Myocyte (in vitro differentiated cells): ENCODE results near the gene KRTAP1-4. TPM values are rescaled to one million over a fixed set of nuclear protein-coding genes. Genes with fewer than 3 reads are reported as not detected.
"Not testable (repeated sequence)": the region's sequence is repeated elsewhere in the genome, so short reads cannot be mapped to it uniquely, and the experiment has no call there.

Source experiments
- DNase-seq: peaks from one replicate; pipeline ENCODE4 v3.0.0-alpha.2; 2012; ENCODE audit warnings: low read depth
- polyA plus RNA-seq: library from polyadenylated mRNA; unstranded; fragments of >200 nt; gene quantifications from one replicate; pipeline ENCODE4 v1.2.1, GENCODE V29; 2012; ENCODE audit warnings: missing spikeins
- total RNA-seq: library from RNA; depleted of rRNA; stranded (reverse); fragments of >200 nt; gene quantifications from 2 replicates; pipeline ENCODE4 v1.2.3, GENCODE V29; 2014

KRTAP1-4 gene, protein sequence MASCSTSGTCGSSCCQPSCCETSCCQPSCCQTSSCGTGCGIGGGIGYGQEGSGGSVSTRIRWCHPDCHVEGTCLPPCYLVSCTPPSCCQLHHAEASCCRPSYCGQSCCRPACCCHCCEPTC
- not detected in 2 replicates for total RNA-seq
- not detected for polyA plus RNA-seq

DNA sequence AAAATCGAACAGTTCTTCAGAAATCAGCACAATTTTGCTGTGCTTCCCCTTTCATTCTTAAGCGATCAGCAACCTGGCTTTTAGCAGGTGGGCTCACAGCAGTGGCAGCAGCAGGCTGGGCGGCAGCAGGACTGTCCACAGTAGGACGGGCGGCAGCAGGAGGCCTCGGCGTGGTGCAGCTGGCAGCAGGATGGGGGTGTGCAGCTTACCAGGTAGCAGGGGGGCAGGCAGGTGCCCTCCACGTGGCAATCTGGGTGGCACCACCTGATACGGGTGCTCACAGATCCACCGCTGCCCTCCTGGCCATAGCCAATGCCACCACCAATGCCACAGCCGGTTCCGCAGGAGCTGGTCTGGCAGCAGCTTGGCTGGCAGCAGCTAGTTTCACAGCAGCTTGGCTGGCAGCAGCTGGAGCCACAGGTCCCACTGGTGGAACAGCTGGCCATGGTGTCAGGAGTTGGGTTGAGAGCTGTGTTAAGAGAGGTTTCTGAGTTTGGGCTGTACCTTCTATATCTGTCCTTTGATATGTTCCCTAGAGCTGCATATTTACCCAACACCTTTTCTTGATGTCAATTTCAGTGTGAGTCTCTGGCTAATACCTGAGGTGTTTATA, at the start of gene KRTAP1-4:
Gene KRTAP1-4 (minus strand): TSS at position 563 of the 613 bp plus-strand sequence. CDS start 117 bp downstream, at position 446.
- DNase-seq, result no peak

DNA sequence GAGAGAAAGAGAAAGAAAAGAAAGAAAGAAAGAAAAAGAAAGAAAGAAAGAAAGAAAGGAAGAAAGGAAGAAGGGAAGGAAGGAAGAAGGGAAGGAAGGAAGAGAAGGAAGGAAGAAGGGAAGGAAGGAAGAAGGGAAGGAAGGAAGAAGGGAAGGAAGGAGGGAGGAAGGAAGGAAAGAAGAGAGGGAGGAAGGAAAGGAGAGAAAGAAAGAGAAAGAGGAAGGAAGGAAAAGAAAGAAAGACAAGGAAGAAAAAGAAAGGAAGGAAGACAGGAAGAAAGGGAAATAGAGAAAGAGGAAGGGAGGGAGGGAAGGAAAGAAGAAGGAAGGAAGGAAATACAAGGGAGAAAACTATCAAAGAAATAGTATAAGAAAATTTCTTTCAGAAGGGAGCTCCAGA, 46.8 kb upstream of the KRTAP1-4 start:
- no peak for DNase-seq

DNA sequence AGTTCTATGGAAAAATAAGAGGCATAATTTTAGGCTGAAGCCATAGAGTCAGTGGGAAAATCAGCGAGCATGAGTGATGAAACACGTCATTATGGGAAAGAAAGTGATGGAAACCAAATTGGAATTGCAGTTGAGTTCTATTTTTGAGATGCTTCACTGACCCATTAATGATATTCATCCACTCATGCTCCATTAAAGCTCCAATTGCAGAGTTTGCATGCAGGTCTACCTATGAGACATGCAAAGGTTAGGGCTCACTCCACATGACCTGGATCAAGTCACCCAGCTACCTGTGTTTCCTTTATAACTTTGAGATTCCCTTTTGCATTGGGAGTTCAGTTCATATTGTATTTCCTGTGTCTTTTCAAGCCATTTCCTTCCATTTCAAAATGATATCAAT, 43.7 kb upstream of the KRTAP1-4 start:
- DNase-seq, result no peak

DNA sequence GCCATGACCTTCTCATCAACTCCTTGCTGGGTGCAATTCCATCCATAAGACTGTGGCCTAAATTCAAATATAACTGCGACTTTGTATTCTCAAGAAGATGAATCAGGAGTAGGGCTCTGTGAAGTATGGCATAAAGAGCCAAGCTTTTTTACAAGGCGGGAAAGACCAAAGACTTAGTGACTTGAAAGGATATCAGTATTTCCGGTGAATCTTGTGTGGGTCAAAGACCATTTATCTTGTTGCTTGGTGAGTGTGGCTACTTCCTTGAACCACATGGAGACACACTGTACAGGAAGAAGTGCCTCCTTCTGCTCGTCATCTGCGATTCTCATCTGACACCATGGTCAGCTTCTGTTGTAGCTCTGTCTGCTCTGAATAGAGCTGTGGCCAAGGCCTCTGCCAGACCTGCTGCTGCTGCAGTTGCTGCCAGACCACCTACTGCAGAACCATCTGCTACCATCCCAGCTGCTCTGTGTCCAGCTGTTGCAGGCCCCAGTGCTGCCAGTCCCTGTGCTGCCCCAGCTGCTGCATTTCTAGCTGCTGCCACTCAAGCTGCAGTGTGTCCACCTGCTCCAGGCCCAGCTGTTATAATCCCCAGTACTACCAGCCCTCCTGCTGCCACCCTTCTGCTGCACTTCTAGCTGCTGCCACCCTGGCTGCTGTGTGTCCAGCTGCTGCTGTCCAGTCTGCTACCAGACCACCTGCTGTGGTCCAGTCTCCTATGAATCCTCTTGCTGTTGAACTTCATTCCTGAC, 41.8 kb upstream of the KRTAP1-4 start:
- peak; percentile 94 for DNase-seq

DNA sequence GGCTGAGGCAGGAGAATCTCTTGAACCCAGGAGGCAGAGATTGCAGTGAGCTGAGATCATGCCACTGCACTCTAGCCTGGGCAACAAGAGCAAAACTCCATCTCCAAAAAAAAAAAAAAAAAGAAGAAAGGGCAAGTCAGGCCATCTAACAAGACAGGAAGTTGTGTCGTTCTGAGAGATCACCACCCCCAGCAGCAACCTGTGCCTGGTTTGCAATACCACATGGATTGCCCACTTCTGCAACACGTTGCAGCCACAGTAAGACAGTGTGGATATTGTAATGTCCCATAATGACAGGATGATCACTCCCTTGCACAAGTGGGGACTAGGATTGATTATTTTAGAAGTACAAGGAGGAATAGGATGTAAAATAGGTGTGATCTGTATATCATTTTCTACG, 39.0 kb upstream of the KRTAP1-4 start:
- no peak for DNase-seq

DNA sequence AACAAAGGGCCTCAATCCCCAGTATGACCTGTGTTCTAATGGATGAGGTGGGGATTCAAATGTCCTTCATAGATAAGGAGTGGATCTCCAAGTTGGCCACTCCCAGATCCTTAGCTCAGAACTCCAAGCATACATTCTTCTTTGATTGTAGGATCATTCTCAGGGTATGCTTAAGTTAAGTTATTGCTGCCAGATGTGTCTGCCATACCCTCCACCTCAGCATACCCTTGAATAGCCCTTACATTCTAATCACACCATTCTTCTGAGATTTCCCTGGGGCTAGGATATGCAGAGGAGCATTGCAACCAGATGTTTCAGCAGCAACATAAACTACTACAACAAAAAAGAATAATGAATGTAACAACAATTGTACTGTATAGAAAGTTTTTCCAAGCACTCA, 37.3 kb upstream of the KRTAP1-4 start:
- DNase-seq, result no peak

DNA sequence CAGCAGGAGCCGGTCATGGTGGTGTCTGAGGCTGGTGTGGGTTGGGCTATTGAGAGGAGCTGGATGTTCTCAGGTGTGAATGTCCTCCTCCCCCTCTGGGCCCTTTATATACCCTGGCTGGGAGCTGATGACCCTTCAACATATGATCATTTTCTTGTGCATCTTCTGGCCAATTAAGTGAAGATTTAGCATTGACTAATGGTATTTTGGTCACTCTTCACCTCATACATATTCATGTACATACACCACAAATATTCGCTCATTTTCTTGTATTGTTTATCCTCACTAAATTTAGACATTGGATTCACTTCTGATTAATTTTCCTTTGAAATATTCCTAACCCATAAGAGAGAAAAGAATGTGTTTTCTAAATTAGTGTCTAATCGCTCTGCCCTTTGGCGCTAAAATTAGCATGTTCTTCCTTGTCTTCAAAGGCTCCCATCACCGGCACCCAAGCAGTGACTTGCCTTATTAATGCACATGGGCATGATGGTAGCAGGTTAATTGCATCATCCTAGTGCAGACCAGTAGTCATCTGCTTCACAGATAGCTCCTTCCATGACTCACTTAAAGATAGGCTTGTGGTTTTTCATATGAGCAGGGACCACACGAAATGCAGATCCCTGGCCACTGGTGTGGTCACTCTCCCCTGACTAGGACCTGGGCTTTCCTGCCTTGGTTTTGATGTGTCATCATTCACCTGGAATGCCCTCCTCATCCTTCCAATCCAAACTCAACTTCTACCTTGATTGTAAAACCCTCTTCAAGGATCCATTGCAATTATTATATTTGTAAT, 36.0 kb upstream of the KRTAP1-4 start, which contains the start of gene KRTAP2-4:
Gene KRTAP2-4 (minus strand): TSS at position 51 of the 796 bp plus-strand sequence. CDS start 34 bp downstream, at position 17.
- peak; percentile 83 for DNase-seq

DNA sequence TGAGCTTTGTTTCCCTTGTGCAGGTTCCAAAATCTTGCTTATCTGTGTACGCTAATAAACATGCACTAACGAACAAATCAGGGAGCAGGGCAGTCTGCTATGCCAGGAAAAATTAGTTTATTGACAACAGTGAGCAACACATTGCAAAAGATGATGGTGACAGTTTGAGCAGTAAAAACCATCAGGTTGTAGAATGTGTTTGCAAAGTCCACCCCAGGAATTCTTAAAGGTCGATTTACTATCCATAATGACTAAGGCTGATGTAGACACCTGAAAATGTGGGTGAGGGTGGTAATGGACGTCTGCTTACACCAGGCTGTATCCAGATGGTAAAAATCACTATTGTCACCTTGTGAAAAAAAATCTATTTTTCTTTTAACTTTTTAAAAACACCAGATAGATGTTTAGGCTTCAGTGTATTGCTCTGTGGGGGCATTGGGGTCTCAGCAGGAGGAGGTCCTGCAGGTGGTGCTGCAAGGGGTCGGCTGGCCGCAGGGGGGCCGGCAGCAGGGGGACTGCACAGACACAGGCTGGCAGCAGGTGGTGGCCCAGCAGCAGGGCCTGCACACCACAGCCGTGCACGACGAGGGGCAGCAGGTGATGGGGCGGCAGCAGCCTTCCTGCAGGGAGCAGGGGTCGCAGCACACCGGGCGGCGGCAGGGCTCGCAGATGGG, 35.2 kb upstream of the KRTAP1-4 start:
- not testable (repeated sequence) for DNase-seq

DNA sequence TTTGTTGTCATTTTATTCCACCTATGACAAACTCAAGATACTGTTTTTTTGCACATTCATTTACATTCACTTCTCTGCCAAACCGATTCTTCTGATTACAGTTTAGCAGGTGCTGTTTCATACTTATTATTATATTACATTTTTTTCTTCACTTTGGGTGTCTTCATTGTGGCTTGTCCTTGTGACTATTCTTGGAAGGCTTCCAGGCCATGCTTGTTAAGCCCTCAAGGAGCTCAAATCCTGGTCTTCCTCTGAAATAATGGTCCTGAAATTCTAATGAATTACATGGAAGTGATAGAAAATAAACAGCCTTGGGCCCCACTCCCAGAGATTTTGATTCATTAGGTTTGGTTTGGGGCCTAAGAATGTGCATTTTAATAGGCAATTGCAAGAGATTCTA, 34.3 kb upstream of the KRTAP1-4 start:
- DNase-seq, result peak; percentile 26

DNA sequence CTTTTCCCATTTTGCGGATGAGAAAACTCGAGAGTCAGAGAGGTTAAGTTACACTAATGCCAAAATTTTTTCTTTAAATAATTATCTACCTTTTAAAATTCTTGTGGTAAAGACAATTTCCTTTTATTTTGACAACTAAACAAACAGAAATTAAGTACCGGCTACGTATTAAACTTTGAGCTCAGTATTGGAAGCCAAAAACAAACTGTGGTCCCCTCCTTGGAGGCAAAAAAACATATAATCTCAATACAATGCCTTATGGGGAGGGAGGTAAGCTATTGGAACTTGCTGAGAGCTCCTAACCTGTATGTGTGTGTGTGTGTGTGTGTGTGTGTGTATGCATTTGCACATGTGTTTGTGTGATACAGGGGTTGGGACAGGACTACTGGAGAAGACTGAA, 33.5 kb upstream of the KRTAP1-4 start:
- DNase-seq, result no peak

DNA sequence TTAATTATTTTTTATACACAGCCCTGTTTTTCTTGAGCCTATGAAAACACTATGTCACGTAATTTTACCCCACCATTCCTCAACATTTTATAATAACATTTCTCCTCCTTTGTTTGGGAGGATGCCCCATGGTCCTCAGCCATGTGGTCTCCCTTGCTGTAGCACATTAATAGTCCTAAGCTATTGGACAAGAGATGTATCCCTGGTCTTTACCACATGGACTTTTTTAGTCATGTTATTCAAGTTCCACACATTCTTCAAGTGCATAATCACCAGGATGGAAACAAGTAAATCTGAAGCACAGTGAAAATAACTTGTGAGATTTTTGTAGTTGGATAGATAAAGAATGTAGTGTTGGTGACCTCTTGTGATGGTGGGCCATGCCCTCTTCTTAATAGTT, 32.0 kb upstream of the KRTAP1-4 start:
- peak; percentile 84 for DNase-seq

DNA sequence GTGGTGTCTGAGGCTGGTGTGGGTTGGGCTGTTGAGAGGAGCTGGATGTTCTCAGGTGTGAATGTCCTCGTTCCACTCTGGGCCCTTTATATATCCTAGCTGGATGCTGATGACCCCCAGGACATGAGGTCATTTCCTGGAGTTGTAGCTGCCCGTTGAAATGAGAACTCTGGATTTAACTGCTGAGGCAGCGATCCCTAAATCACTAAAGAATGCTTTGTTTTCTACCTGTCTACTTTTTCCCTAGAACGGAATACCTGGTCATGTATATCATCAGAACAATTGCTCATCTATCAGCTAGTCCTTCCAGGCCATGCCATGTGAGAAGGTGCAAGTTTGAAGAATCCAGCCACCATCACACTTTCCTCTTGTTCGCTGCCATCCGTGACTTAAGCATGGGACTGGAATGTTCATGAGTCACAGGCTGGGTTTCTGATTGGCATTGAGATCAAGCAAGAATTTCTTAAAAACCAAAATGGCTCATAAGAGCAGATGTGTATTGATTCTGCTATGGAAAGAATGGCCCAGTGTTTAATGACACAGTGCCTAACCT, 30.1 kb upstream of the KRTAP1-4 start, which contains the start of gene KRTAP2-3:
Gene KRTAP2-3 (minus strand): TSS at position 63 of the 553 bp plus-strand sequence. CDS start 64 bp downstream, outside the sequence.
- peak; percentile 91 for DNase-seq

DNA sequence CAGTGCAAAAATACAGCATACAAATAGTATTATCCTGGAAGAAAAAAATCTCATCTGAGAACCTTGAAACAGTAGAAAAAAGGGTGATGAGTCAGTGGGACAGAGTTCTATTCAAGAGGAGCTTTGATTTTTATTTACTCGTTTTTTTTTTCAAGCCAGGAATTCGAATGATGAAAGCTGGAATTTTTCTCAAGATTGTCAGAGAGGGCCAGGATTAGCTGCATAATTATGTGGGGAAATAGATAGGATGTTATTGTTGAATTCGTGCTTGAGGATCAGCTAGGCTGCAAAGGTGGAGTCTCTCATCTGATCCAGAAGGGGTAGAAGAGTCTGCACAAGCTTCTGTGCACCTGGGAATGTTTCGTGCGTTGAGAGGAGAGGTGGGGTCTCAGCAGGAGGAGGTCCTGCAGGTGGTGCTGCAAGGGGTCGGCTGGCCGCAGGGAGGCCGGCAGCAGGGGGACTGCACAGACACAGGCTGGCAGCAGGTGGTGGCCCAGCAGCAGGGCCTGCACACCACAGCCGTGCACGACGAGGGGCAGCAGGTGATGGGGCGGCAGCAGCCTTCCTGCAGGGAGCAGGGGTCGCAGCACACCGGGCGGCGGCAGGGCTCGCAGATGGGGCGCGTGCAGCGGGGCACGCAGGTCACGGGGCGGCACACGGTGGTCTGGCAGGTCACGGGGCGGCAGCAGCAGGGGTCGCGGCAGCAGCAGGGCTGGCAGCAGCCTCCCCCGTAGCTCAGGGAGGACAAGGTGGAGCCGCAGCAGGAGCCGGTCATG, 29.5 kb upstream of the KRTAP1-4 start:
- DNase-seq, result peak; percentile 73

DNA sequence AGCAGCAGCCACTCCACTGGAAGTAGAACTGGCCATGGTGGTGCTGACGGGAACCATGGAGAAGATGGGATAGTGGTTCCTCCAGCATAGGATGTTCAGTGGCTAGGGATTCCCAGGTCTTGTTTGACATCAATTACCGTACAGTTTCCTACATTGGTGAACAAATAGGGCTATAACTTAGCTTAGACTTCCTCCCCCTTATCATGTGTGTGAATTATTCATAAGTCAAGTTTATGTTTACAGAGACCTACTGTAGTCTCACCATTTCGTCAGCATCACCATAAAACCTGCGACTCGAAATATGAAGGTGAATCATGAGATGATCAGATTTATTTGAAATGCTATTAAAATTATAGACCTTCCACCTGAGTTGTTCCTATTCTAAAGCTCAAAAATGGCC, 28.7 kb upstream of the KRTAP1-4 start:
- no peak for DNase-seq

DNA sequence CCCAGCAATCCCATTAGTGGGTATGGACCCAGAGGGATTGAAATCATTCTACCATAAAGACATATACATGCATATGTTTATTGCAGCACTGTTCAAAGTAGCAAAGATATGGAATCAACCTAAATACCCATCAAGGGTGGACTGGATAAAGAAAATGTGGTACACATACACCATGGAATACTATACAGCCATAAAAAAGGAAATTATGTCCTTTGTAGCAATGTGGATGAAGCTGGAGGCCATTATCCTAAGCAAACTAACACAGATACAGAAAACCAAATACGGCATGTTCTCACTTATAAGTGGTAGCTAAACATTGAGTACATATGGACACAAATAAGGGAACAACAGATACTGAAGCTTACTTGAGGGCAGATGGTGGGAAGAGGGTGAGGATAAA, 27.6 kb upstream of the KRTAP1-4 start:
- no peak for DNase-seq

DNA sequence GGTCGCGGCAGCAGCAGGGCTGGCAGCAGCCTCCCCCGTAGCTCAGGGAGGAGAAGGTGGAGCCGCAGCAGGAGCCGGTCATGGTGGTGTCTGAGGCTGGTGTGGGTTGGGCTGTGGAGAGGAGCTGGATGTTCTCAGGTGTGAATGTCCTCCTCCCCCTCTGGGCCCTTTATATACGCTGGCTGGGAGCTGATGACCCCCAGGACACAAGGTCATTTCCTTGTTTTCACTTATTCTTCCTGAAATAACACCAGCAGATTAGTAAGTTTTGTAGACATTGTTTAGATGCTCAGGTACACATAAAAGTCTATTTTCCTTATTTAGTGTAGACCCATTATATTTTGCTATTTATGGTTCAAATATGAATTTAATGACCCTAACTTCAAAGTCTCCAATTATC, 25.1 kb upstream of the KRTAP1-4 start, which contains the start of gene KRTAP2-2:
Gene KRTAP2-2 (minus strand): TSS at position 101 of the 400 bp plus-strand sequence. CDS start 19 bp downstream, at position 82.
- DNase-seq, result not testable (repeated sequence)

DNA sequence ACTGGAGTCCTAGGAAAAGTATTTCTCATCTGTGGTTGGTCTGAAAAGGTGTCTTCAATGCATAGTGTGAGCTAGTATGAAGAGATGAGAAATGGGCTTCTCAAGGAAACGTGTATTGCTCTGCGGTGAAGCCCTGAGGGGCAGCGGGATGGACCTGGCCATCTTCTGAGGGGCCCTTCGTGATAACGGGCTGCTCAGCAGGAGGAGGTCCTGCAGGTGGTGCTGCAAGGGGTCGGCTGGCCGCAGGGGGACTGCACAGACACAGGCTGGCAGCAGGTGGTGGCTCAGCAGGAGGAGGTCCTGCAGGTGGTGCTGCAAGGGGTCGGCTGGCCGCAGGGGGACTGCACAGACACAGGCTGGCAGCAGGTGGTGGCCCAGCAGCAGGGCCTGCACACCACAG, 24.6 kb upstream of the KRTAP1-4 start:
- DNase-seq, result not testable (repeated sequence)

DNA sequence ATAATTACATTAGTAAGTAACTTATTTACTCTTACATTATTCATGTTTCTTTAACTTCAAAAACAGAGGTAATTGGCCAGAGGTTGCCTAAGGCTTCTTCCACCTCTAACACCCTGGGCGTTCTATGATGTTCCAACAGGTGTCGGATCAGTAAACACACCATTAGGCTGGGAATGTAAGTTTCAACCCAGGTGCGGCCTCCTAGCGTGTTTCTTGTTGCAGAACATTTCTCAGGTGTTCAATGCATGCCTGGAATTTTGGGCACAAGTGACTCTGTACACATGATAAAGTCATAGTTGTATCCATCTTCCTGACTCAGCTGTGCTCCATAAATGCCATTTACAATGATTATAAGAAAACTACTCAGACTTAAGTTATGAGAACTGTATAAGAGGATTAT, 24.0 kb upstream of the KRTAP1-4 start:
- no peak for DNase-seq

DNA sequence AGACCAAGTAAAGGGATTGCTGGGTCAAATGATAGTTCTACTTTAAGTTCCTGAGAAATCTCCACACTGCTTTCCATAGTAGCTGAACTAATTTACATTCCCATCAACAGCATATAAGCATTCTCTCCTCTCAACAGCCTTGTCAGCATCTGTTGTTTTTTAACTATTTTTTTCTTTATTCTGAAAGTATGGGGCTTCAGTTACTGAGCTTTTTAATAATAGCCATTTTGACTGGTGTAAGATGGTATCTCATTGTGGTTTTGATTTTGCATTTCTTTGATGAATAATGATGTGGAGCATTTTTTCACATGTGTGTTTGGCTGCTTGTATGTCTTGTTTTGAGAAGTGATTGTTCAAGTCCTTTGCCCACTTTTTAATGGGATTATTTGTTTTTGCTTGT, 22.6 kb upstream of the KRTAP1-4 start:
- peak; percentile 33 for DNase-seq

DNA sequence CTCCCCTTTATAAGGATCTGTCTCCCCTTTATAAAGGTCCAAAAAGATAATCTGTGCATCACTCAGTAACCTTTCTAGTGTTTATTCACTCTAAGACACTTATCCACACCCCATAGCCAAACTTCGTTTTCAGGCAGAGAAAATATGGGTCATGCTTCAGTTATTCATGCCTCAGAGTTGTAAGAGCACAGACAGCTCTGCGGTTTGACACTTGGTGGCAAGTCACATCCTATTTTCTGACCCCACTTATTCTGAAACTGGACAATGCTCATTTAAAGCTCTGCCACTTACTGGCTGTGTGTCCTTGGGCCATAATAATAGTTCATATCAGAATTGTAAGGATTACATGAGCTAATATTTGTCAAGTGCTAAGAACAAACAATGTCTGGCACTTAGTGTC, 19.1 kb upstream of the KRTAP1-4 start:
- peak; percentile 85 for DNase-seq
